ENCODE results near the gene KCNQ2. TPM values are rescaled to one million over a fixed set of nuclear protein-coding genes. Genes with fewer than 3 reads are reported as not detected.
"Not testable (repeated sequence)": the region's sequence is repeated elsewhere in the genome, so short reads cannot be mapped to it uniquely, and the experiment has no call there.

Gene KCNQ2
- total RNA-seq, 1 donor from 2014 or later = not detected

GRCh38 chr20:63382551-63383300 lies 89.7 kb downstream of the KCNQ2 start:
- intact Hi-C loops (cut with DNase I) = no loop called here
- DNase-seq (ENCODE audit: low spot score) (no peak), ATAC-seq (no peak)

GRCh38 chr20:63381781-63382431 lies 90.5 kb downstream of the KCNQ2 start:
- DNase-seq (ENCODE audit: low spot score) (no peak), ATAC-seq (no peak)
- intact Hi-C loops (cut with DNase I) = no loop called here

GRCh38 chr20:63380346-63380870 lies 92.0 kb downstream of the KCNQ2 start:
- ATAC-seq (no peak), DNase-seq (ENCODE audit: low spot score) (no peak)
- intact Hi-C loops (cut with DNase I) = no loop called here

- intact Hi-C loops (cut with DNase I); DNase-seq (ENCODE audit: low spot score); ATAC-seq: not testable (repeated sequence)
Observed at GRCh38 chr20:63379872-63380271, 92.6 kb downstream of the KCNQ2 start.

GRCh38 chr20:63379296-63379695 lies 93.2 kb downstream of the KCNQ2 start:
- DNase-seq (ENCODE audit: low spot score) (no peak), ATAC-seq (no peak)
- intact Hi-C loops (cut with DNase I) = no loop called here

GRCh38 chr20:63378626-63379025 lies 93.8 kb downstream of the KCNQ2 start:
- DNase-seq (ENCODE audit: low spot score) (no peak), ATAC-seq (no peak)
- intact Hi-C loops (cut with DNase I) = no loop called here

- ATAC-seq (no peak), DNase-seq (ENCODE audit: low spot score) (no peak)
- intact Hi-C loops (cut with DNase I) = no loop called here
Observed at GRCh38 chr20:63377951-63378381, 94.5 kb downstream of the KCNQ2 start.

- intact Hi-C loops (cut with DNase I) = no loop called here
- DNase-seq (ENCODE audit: low spot score) (no peak), ATAC-seq (no peak)
Observed at GRCh38 chr20:63377256-63377941, 95.1 kb downstream of the KCNQ2 start.

- intact Hi-C loops (cut with DNase I) = no loop called here
- ATAC-seq (no peak), DNase-seq (ENCODE audit: low spot score) (no peak)
Observed at GRCh38 chr20:63376283-63377250, 95.9 kb downstream of the KCNQ2 start.

GRCh38 chr20:63375438-63375837 lies 97.0 kb downstream of the KCNQ2 start:
- intact Hi-C loops (cut with DNase I) = loop anchor here (2.0 kb wide), 1 partner anchor 63 kb away; no protein-coding TSS in a partner anchor
- DNase-seq (ENCODE audit: low spot score) (no peak), ATAC-seq (no peak)

- DNase-seq (ENCODE audit: low spot score) (no peak), ATAC-seq (no peak)
- intact Hi-C loops (cut with DNase I) = loop anchor here (2.0 kb wide), 1 partner anchor 62 kb away; no protein-coding TSS in a partner anchor
Observed at GRCh38 chr20:63374504-63374903, 98.0 kb downstream of the KCNQ2 start.

GRCh38 chr20:63373996-63374395 lies 98.5 kb downstream of the KCNQ2 start:
- intact Hi-C loops (cut with DNase I) = loop anchor here (2.0 kb wide), 1 partner anchor 61 kb away; no protein-coding TSS in a partner anchor

GRCh38 chr20:63372971-63373885 lies 99.2 kb downstream of the KCNQ2 start:
- DNase-seq (ENCODE audit: low spot score) = no peak
- intact Hi-C loops (cut with DNase I) = no loop called here
- ATAC-seq = no peak

More at GRCh38 chr20:63373996-63374395, 98.5 kb downstream of the KCNQ2 start:
- no peak for DNase-seq (ENCODE audit: low spot score)
- no peak for ATAC-seq

GRCh38 chr20:63371291-63371865 lies 101.1 kb downstream of the KCNQ2 start:
- intact Hi-C loops (cut with DNase I) = no loop called here
- ATAC-seq (no peak), DNase-seq (ENCODE audit: low spot score) (no peak)

- DNase-seq (ENCODE audit: low spot score) (no peak), ATAC-seq (no peak)
- intact Hi-C loops (cut with DNase I) = no loop called here
Observed at GRCh38 chr20:63370618-63371187, 101.8 kb downstream of the KCNQ2 start.

GRCh38 chr20:63369724-63370617 lies 102.5 kb downstream of the KCNQ2 start:
- DNase-seq (ENCODE audit: low spot score) (no peak), ATAC-seq (no peak)
- intact Hi-C loops (cut with DNase I) = no loop called here

All from sciatic nerve (tissue), 2 donors.